AG04450 (cell line): Measurements from ENCODE around the gene DCLK1. TPM values are rescaled to one million over a fixed set of nuclear protein-coding genes. Genes with fewer than 3 reads are reported as not detected.

Experiments used
- CTCF ChIA-PET: fragments of 300-600, 350-600 bp; formaldehyde crosslinking; extraction: SDS; loops from one replicate; lab custom pipeline; 2022; ENCODE audit warnings: antibody characterized with exemption, inconsistent platforms; lab: Charles Lee
- POLR2A ChIA-PET: fragments of 350-600 bp; formaldehyde crosslinking; extraction: SDS; loops from one replicate; lab custom pipeline; 2021; ENCODE audit warnings: antibody characterized with exemption, inconsistent platforms; lab: Yijun Ruan, JAX
- DNase-seq: peaks from one replicate; pipeline ENCODE4 v3.0.0-alpha.2; 2011; ENCODE audit warnings: low read depth, low spot score
- H3K27ac ChIP-seq: one replicate; pipeline ENCODE4 v1.5.1; 2012; ENCODE audit warnings: low read depth, low read length, control low read depth
- H3K27me3 ChIP-seq: one replicate; pipeline ENCODE4 v1.6.0; 2012; ENCODE audit warnings: low read length; ENCODE audit not compliant: control insufficient read depth, insufficient read depth
- H3K4me3 ChIP-seq: 2 replicates; pipeline ENCODE4 v1.5.1; 2011; ENCODE audit warnings: mild to moderate bottlenecking, low read depth, low read length, control low read depth
- H3K9me3 ChIP-seq: 2 replicates; pipeline ENCODE4 v1.5.1; 2012; ENCODE audit warnings: low read length; ENCODE audit not compliant: control insufficient read depth, insufficient read depth
- polyA plus RNA-seq: library from polyadenylated mRNA; depleted of rRNA; stranded (reverse); fragments of >200 nt; gene quantifications from 2 replicates; pipeline ENCODE4 v1.2.3, GENCODE V29; 2011
- TF ChIP-seq, protein P1 (sequence below): IDR thresholded peaks from 2 replicates; pipeline ENCODE4 v1.5.1; 2011; ENCODE audit warnings: low read depth, low read length, control low read depth, inconsistent platforms

DCLK1 gene
- polyA plus RNA-seq, 1 experiment, result not detected

GRCh38 chr13:35769812-35770211, 361.4 kb downstream of the DCLK1 start:
- no peak overlapping the region for H3K4me3 ChIP-seq
- ChIA-PET POLR2A (no interaction called here), CTCF (no interaction called here)
- H3K27me3 ChIP-seq, result no peaks in the 10 kb centered on the region
- no peak overlapping the region for H3K27ac ChIP-seq
- H3K9me3 ChIP-seq, result no peaks in the 10 kb centered on the region
- no peak for DNase-seq
- TF ChIP-seq, protein P1, sequence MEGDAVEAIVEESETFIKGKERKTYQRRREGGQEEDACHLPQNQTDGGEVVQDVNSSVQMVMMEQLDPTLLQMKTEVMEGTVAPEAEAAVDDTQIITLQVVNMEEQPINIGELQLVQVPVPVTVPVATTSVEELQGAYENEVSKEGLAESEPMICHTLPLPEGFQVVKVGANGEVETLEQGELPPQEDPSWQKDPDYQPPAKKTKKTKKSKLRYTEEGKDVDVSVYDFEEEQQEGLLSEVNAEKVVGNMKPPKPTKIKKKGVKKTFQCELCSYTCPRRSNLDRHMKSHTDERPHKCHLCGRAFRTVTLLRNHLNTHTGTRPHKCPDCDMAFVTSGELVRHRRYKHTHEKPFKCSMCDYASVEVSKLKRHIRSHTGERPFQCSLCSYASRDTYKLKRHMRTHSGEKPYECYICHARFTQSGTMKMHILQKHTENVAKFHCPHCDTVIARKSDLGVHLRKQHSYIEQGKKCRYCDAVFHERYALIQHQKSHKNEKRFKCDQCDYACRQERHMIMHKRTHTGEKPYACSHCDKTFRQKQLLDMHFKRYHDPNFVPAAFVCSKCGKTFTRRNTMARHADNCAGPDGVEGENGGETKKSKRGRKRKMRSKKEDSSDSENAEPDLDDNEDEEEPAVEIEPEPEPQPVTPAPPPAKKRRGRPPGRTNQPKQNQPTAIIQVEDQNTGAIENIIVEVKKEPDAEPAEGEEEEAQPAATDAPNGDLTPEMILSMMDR, result no peak

DNA sequence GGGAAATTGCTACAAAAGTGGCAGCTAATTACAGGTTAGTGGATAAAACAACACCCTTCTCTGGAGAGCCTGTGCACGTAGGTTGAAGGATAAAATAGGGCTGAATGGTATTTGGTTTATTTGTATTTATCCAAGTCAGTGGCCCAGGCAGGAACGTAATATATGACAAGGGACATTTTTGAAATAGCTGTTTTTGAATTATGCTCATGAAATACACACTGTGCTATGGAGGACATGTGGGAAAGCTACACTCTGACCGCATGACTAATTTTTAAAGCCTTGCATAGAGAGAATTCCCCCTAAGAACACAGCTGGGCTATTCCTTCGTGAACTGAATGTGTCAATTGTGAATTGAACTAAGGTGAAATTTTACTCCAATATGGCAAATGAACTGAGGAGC, 362.6 kb downstream of the DCLK1 start:
- no peak overlapping the region for H3K4me3 ChIP-seq
- no peaks in the 10 kb centered on the region for H3K27me3 ChIP-seq
- ChIA-PET POLR2A (no interaction called here), CTCF (interaction anchor here (0.5 to 1.2 kb wide), 4 partner anchors 21 to 185 kb away, joined by 3 to 5 read pairs (median 4); no protein-coding TSS in a partner anchor)
- no peak overlapping the region for H3K27ac ChIP-seq
- no peak for DNase-seq
- H3K9me3 ChIP-seq, result no peaks in the 10 kb centered on the region
- TF ChIP-seq, protein P1, result no peak

DNA sequence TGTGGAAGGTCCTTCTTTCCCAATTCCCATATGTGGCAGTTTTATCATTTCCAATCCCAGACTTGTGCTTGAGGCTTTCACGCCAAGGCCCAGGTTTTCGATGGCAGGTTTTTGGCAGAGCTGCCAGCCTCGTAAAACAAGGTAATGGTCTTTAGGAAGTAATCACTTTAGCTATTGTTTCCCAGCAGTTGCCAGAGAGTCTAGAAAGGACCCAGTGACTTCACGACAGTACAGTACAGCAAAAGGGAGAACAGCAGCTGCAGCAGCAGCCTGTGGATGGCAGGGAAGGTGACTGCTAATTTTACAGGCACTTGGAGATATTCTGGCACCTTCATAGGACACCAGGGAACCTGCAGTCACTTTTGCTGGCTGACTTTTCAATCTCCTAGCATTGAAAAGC, 363.1 kb downstream of the DCLK1 start:
- no peaks in the 10 kb centered on the region for H3K9me3 ChIP-seq
- H3K27ac ChIP-seq, result no peak overlapping the region
- ChIA-PET CTCF (interaction anchor here (0.9 to 1.4 kb wide), 4 partner anchors 21 to 186 kb away, joined by 3 to 5 read pairs (median 4); no protein-coding TSS in a partner anchor), POLR2A (no interaction called here)
- TF ChIP-seq, protein P1, result no peak
- no peaks in the 10 kb centered on the region for H3K27me3 ChIP-seq
- no peak overlapping the region for H3K4me3 ChIP-seq
- DNase-seq, result no peak

- H3K9me3 ChIP-seq, result no peaks in the 10 kb centered on the region; the same call in 1 of the 2 replicates
- TF ChIP-seq, protein P1, result no peak
- H3K27ac ChIP-seq, result no peak overlapping the region
- CTCF ChIA-PET, result interaction anchor here (1.4 kb wide), 1 partner anchor 22 kb away, joined by 3 read pairs; no protein-coding TSS in a partner anchor
- POLR2A ChIA-PET, result no interaction called here
- no peak for DNase-seq
- H3K4me3 ChIP-seq, result no peak overlapping the region
- H3K27me3 ChIP-seq, result no peaks in the 10 kb centered on the region
Observed at GRCh38 chr13:35767256-35767976, 363.8 kb downstream of the DCLK1 start.

- ChIA-PET CTCF (interaction anchor here (1.4 kb wide), 1 partner anchor 22 kb away, joined by 3 read pairs; no protein-coding TSS in a partner anchor), POLR2A (no interaction called here)
- Histone ChIP-seq H3K4me3 (no peak overlapping the region), H3K27ac (no peak overlapping the region), H3K27me3 (no peaks in the 10 kb centered on the region), H3K9me3 (no peaks in the 10 kb centered on the region; the same call in 1 of the 2 replicates)
- TF ChIP-seq, protein P1, result no peak
- DNase-seq, result no peak
Observed at GRCh38 chr13:35766663-35767062, 364.5 kb downstream of the DCLK1 start.
